HCT116 (cell line): Measurements from ENCODE around the gene POLR3A. TPM values are rescaled to one million over a fixed set of nuclear protein-coding genes. Genes with fewer than 3 reads are reported as not detected.
A peak's percentile ranks its signal among the peaks of the same experiment; 100 is the strongest.

ENCODE experiments used
- ATAC-seq: fragments of 200-7000 bp; cut with Tn5 transposase; 2 replicates; pipeline ENCODE4 v1.9.1; 2020; ENCODE audit warnings: mild to moderate bottlenecking, moderate library complexity
- BruUV-seq: library from RNA; stranded (reverse); fragments of 400-500 nt; replicated peaks from 2 replicates; lab custom pipeline; 2021; lab: Mats Ljungman, UMichigan
- CTCF ChIA-PET: fragments of 300-600 bp; sonication (Branson Sonifier 250); formaldehyde crosslinking; loops from one replicate; lab custom pipeline; 2021; ENCODE audit warnings: antibody characterized with exemption; lab: Charles Lee
- POLR2A ChIA-PET: fragments of 300-600, 350-600 bp; sonication (Branson Sonifier 250); formaldehyde crosslinking; loops from one replicate; lab custom pipeline; 2021; ENCODE audit warnings: antibody characterized with exemption; lab: Charles Lee
- RAD21 ChIA-PET, 2 experiments: fragments of 300-600 bp; sonication (Branson Sonifier 250); formaldehyde crosslinking; loops; one replicate each; lab custom pipeline; 2023; ENCODE audit warnings: low total read pairs in 2 of 2; ENCODE audit not compliant: uncharacterized antibody in 2 of 2, unreplicated experiment in 2 of 2, low non-redundant PET in 1 of 2; lab: Charles Lee
- DNase-seq: peaks from one replicate; pipeline ENCODE4 v3.0.0-alpha.2; 2010; ENCODE audit warnings: low read depth, low spot score
- H2AFZ ChIP-seq: fragments of 200-600 bp; shearing (Covaris generic), sonication (generic); 2 replicates; pipeline ENCODE4 v1.6.1; 2017; ENCODE audit warnings: low read depth, mixed run types, mixed read lengths, antibody characterized with exemption, low read length; ENCODE audit not compliant: poor library complexity, severe bottlenecking
- H3K27ac ChIP-seq: 2 replicates; pipeline ENCODE4 v1.5.1; 2012; ENCODE audit warnings: low read depth, low read length
- H3K27me3 ChIP-seq: fragments of 200-600 bp; sonication (generic); 2 replicates; pipeline ENCODE4 v1.6.1; 2016; ENCODE audit warnings: mixed run types, low read length, mixed read lengths; ENCODE audit not compliant: insufficient read depth
- H3K36me3 ChIP-seq, 2 experiments: fragments of 200-500 bp in 1 of 2; fragments of 200-600 bp in 1 of 2; sonication (Bioruptor generic) in 1 of 2; sonication (generic) in 1 of 2; 2 replicates each; pipeline versions ENCODE4 v1.5.1 to v1.6.1; 2014 to 2016; ENCODE audit warnings: low read length in 2 of 2, inconsistent platforms in 1 of 2, mixed read lengths in 1 of 2, mixed run types in 1 of 2; ENCODE audit not compliant: insufficient read depth in 2 of 2, control insufficient read depth in 1 of 2
- H3K4me1 ChIP-seq, 2 experiments: fragments of 200-600 bp in 1 of 2; sonication (generic) in 1 of 2; 2 replicates each; pipeline versions ENCODE4 v1.5.1 to v1.6.1; 2012 to 2017; ENCODE audit warnings: low read length in 2 of 2, inconsistent platforms in 1 of 2, mild to moderate bottlenecking in 1 of 2, mixed read lengths in 1 of 2, mixed run types in 1 of 2, moderate library complexity in 1 of 2; ENCODE audit not compliant: insufficient read depth in 2 of 2, control insufficient read depth in 1 of 2
- H3K4me2 ChIP-seq: fragments of 200-600 bp; sonication (generic); 2 replicates; pipeline ENCODE4 v1.6.1; 2017; ENCODE audit warnings: mixed run types, low read length, mixed read lengths
- H3K4me3 ChIP-seq, 2 experiments: fragments of 200-600 bp in 1 of 2; sonication (generic) in 1 of 2; replicated peaks in 1 of 2; 2 replicates each; pipeline ENCODE4 v1.5.1; 2011 to 2016; ENCODE audit warnings: low read length in 2 of 2, control low read depth in 1 of 2, low read depth in 1 of 2, mild to moderate bottlenecking in 1 of 2, mixed read lengths in 1 of 2, mixed run types in 1 of 2
- H3K79me2 ChIP-seq: fragments of 200-600 bp; sonication (generic); 2 replicates; pipeline ENCODE4 v1.6.1; 2017; ENCODE audit warnings: mild to moderate bottlenecking, mixed run types, low read length, moderate library complexity, mixed read lengths; ENCODE audit not compliant: insufficient read depth
- H3K9ac ChIP-seq: fragments of 200-600 bp; sonication (generic); 2 replicates; pipeline ENCODE4 v1.6.1; 2016; ENCODE audit warnings: low read length, mixed read lengths
- H3K9me2 ChIP-seq: fragments of 200-600 bp; sonication (generic), shearing (Covaris generic); 2 replicates; pipeline ENCODE4 v1.6.1; 2017; ENCODE audit warnings: mixed run types, mild to moderate bottlenecking, moderate library complexity; ENCODE audit not compliant: insufficient read depth
- H3K9me3 ChIP-seq, 2 experiments: fragments of 200-500 bp in 1 of 2; fragments of 200-600 bp in 1 of 2; sonication (Bioruptor generic) in 1 of 2; sonication (generic) in 1 of 2; 2 replicates each; pipeline ENCODE4 v1.6.1; 2014 to 2017; ENCODE audit warnings: low read length in 2 of 2, mixed read lengths in 2 of 2, inconsistent platforms in 1 of 2, low read depth in 1 of 2, mild to moderate bottlenecking in 1 of 2, mixed run types in 1 of 2, moderate library complexity in 1 of 2; ENCODE audit not compliant: control insufficient read depth in 1 of 2, insufficient read depth in 1 of 2
- H4K20me1 ChIP-seq: fragments of 200-600 bp; sonication (generic), shearing (Covaris generic); 2 replicates; pipeline ENCODE4 v1.6.1; 2017; ENCODE audit warnings: mixed run types, mild to moderate bottlenecking, moderate library complexity; ENCODE audit not compliant: insufficient read depth
- CBX3 ChIP-seq: IDR thresholded peaks from 2 replicates; pipeline ENCODE4 v1.6.1; 2012; ENCODE audit warnings: low read depth
- CEBPB ChIP-seq: IDR thresholded peaks from 2 replicates; pipeline ENCODE4 v1.6.1; 2012; ENCODE audit warnings: low read depth
- EGR1 ChIP-seq: IDR thresholded peaks from 2 replicates; pipeline ENCODE4 v1.6.1; 2012; ENCODE audit warnings: low read depth
- EZH2 ChIP-seq: fragments of 200-600 bp; sonication (generic); IDR thresholded peaks from 2 replicates; pipeline ENCODE4 v1.6.1; 2017; ENCODE audit warnings: antibody characterized with exemption, mixed run types
- EZH2phosphoT487 ChIP-seq: fragments of 200-600 bp; IDR thresholded peaks from 2 replicates; pipeline ENCODE4 v1.6.1; 2018; ENCODE audit warnings: antibody characterized with exemption, borderline replicate concordance
- MAX ChIP-seq: IDR thresholded peaks from 2 replicates; pipeline ENCODE4 v1.6.1; 2012
- POLR2A ChIP-seq: IDR thresholded peaks from 2 replicates; pipeline ENCODE4 v1.7.0; 2011; ENCODE audit warnings: borderline replicate concordance; ENCODE audit not compliant: insufficient read depth, insufficient read length; ENCODE audit errors: extremely low read depth
- POLR2AphosphoS5 ChIP-seq: IDR thresholded peaks from 2 replicates; pipeline ENCODE4 v1.6.1; 2011; ENCODE audit warnings: mild to moderate bottlenecking, low read depth, low read length, moderate library complexity
- SIN3A ChIP-seq: IDR thresholded peaks from 2 replicates; pipeline ENCODE4 v1.6.1; 2012; ENCODE audit warnings: low read depth
- SP1 ChIP-seq: IDR thresholded peaks from 2 replicates; pipeline ENCODE4 v1.6.1; 2012; ENCODE audit warnings: low read depth
- SRF ChIP-seq: IDR thresholded peaks from 2 replicates; pipeline ENCODE4 v1.6.1; 2012; ENCODE audit warnings: low read depth
- YY1 ChIP-seq: IDR thresholded peaks from 2 replicates; pipeline ENCODE4 v1.6.1; 2011; ENCODE audit warnings: low read length, low read depth, moderate library complexity, mild to moderate bottlenecking; ENCODE audit not compliant: insufficient replicate concordance; ENCODE audit errors: extremely low read depth
- ZFX ChIP-seq: fragments of 450-650 bp; IDR thresholded peaks from 2 replicates; pipeline ENCODE4 v1.6.1; 2017
- intact Hi-C: fragments of 100-400 bp; cut with micrococcal nuclease; formaldehyde crosslinking; loops from 2 replicates; pipeline ENCODE4 v1.10.0; 2022
- total RNA-seq: library from RNA; stranded (reverse); gene quantifications from one replicate; pipeline ENCODE4 v1.2.1, GENCODE V29; 2021; ENCODE audit not compliant: unreplicated experiment
- TF ChIP-seq, protein P1 (sequence below): IDR thresholded peaks from 2 replicates; pipeline ENCODE4 v1.6.1; 2012

Gene POLR3A
- total RNA-seq, 1 experiment from 2014 or later: 26.6 TPM

DNA sequence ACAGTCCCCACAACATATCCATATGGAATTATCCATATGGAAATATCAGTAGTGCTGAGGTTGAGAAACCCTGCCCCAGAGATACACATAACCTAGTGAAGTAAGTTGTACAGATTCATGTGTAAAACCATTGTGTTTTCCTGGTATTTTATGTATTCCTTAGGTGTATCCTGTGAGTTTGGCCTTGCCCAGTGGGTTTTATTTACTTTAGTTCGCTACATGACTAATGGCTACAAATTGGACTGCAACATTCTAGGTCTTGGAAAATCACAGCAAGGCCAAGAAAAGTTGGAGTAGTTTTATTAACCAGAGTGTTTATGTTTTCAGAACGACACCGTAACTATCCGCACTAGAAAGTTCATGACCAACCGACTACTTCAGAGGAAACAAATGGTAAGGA is 5.7 kb upstream of the POLR3A start:
- CTCF ChIA-PET: interaction anchor here (2.7 kb wide), 1 partner anchor 12 kb away, joined by 9 read pairs; no protein-coding TSS in a partner anchor
- Histone ChIP-seq H3K36me3 (peaks cover 51 to 58% of the 10 kb centered on the region in 2 experiments), H3K79me2 (peaks cover 64% of the 10 kb centered on the region), H3K9me2 (no peaks in the 10 kb centered on the region), H3K4me3 (peak overlapping the region; percentile 88 to 97), H3K9ac (peak overlapping the region; percentile 87), H3K4me1 (peaks cover 8 to 21% of the 10 kb centered on the region in 2 experiments), H3K27me3 (no peaks in the 10 kb centered on the region), H3K27ac (peak overlapping the region; percentile 67; the same call in 1 of the 2 replicates), H3K4me2 (peak overlapping the region; percentile 89), H4K20me1 (peaks cover 57% of the 10 kb centered on the region), H3K9me3 (no peaks in the 10 kb centered on the region), H2AFZ (no peak overlapping the region)
- TF ChIP-seq EZH2phosphoT487 (no peak), YY1 (no peak)
- TF ChIP-seq, protein P1, sequence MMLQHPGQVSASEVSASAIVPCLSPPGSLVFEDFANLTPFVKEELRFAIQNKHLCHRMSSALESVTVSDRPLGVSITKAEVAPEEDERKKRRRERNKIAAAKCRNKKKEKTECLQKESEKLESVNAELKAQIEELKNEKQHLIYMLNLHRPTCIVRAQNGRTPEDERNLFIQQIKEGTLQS: no peak
- no peak for ATAC-seq
- intact Hi-C loops: no loop called here
- POLR2A ChIA-PET: no interaction called here
- DNase-seq: no peak
- no TSS peak for BruUV-seq
- RAD21 ChIA-PET: no interaction called here

DNA sequence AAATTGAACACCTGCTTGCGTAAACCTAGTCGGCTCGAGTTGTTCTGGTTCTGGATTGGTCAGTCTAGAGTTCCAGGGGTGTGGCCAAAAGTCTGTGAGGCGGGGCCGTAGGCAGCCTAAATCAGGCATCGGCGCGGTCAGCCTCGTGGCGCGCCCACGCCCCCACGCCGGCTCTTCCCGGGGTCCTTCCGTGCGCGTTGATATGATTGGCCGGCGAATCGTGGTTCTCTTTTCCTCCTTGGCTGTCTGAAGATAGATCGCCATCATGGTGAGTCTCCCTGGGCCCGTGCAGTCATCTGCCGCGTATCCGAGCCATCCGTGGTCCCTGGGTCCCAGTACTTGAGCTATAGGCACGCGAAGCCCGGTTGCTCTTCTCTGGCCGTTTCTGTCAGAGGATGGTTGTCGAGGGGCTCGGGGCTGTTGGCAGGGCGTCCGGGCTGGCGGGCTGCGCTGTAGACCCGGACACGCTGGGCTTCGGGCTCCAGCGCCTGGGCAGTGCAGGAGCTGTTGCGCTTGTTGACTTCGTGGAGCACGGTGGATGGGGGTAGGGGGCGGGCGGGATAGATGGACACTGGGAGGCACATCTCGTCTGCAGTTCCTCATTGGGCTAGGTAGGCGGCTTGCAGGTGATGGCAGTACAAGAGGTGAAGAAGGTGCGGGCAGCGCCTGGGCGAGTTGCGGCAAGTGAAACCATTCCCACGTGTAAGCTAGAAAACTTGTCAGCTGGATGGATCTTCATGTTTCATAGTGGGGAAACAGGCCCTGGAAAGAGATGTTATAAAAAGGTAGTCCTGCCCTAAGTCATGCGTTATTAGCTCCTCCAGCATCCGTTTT is 4.5 kb upstream of the POLR3A start, which contains the start of gene RPS24:
Gene RPS24 (plus strand): TSS at position 227 of the 834 bp plus-strand sequence. CDS start 39 bp downstream, at position 266.
- Histone ChIP-seq H4K20me1 (peaks cover 46% of the 10 kb centered on the region), H3K4me1 (peaks cover 10 to 27% of the 10 kb centered on the region in 2 experiments)
- POLR2A ChIA-PET: interaction anchor here (1.1 kb wide), 1 partner anchor 125 kb away, joined by 3 read pairs; no protein-coding TSS in a partner anchor
- RAD21 ChIA-PET: no interaction called here
- ATAC-seq: peak; percentile 88
- no TSS peak for BruUV-seq
- TF ChIP-seq SP1 (peak; percentile 73), SRF (no peak), MAX (peak; percentile 92), EGR1 (peak; percentile 95), POLR2A (peak; percentile 94), YY1 (peak; percentile 89), ZFX (peak; percentile 36; the same call in 1 of the 2 replicates), CEBPB (peak; percentile 91), POLR2AphosphoS5 (peak; percentile 99), SIN3A (peak; percentile 87), CBX3 (no peak; the same call in 1 of the 2 replicates), EZH2phosphoT487 (no peak), EZH2 (no peak)
- TF ChIP-seq, protein P1: no peak
- TF ChIP-seq, all 23 proteins: peak for 9
- Histone ChIP-seq H3K9me2 (no peaks in the 10 kb centered on the region), H3K4me2 (peak within 1 kb of the TSS; percentile 89), H3K9ac (peak within 1 kb of the TSS; percentile 87), H2AFZ (peak within 1 kb of the TSS; percentile 89), H3K4me3 (peak within 1 kb of the TSS; percentile 88 to 97), H3K79me2 (peaks cover 57% of the 10 kb centered on the region), H3K27me3 (no peaks in the 10 kb centered on the region), H3K27ac (peak within 1 kb of the TSS; percentile 67), H3K36me3 (peaks cover 39 to 46% of the 10 kb centered on the region in 2 experiments), H3K9me3 (no peaks in the 10 kb centered on the region)
- CTCF ChIA-PET: interaction anchor here (0.6 kb wide), 1 partner anchor 11 kb away, joined by 4 read pairs; no protein-coding TSS in a partner anchor
- DNase-seq: peak; percentile 97
- intact Hi-C loops: loop anchor here (5.0 kb wide), 1 partner anchor 938 kb away; no protein-coding TSS in a partner anchor
